A549 treated with DMSO at 1 μM for 4 hours (cell line): Measurements from ENCODE around the gene GRM7. TPM values are rescaled to one million over a fixed set of nuclear protein-coding genes. Genes with fewer than 3 reads are reported as not detected.

Experiments used
- total RNA-seq: library from RNA; stranded (reverse); fragments of 200-300 nt; extraction: Qiagen RNA extraction; gene quantifications from 5 replicates; pipeline ENCODE4 v1.2.3, GENCODE V29; 2022; ENCODE audit warnings: low read depth

Gene GRM7
- total RNA-seq, result not detected in 5 replicates

GRCh38 chr3:6860954-6861624 is at the start of gene GRM7:
GRM7 (plus strand) TSS chr3:6861115.

